Neural progenitor cell (in vitro differentiated cells): Measurements from ENCODE around the gene BTNL8. TPM values are rescaled to one million over a fixed set of nuclear protein-coding genes. Genes with fewer than 3 reads are reported as not detected.

Experiments
- DNase-seq: peaks from one replicate; pipeline ENCODE4 v3.0.0-alpha.2; 2016; ENCODE audit warnings: low spot score
- H2AFZ ChIP-seq: fragments of 200-600 bp; sonication (generic); replicated peaks from 2 replicates; pipeline ENCODE4 v1.6.1; 2016; ENCODE audit warnings: antibody characterized with exemption
- H3F3A ChIP-seq: fragments of 200-600 bp; sonication (generic); 2 replicates; pipeline ENCODE4 v1.6.1; 2016; ENCODE audit warnings: antibody characterized with exemption, low read depth
- H3K27ac ChIP-seq: fragments of 200-600 bp; sonication (generic); 2 replicates; pipeline ENCODE4 v1.5.1; 2016; ENCODE audit warnings: mild to moderate bottlenecking
- H3K27me3 ChIP-seq: fragments of 200-600 bp; sonication (generic); 2 replicates; pipeline ENCODE4 v1.6.1; 2016; ENCODE audit warnings: mild to moderate bottlenecking, moderate library complexity
- H3K36me3 ChIP-seq: fragments of 200-600 bp; sonication (generic); 2 replicates; pipeline ENCODE4 v1.5.1; 2016
- H3K4me1 ChIP-seq: fragments of 200-600 bp; sonication (generic); 2 replicates; pipeline ENCODE4 v1.6.1; 2016; ENCODE audit warnings: mixed run types
- H3K4me2 ChIP-seq: fragments of 200-600 bp; sonication (generic); 2 replicates; pipeline ENCODE4 v1.6.1; 2016
- H3K4me3 ChIP-seq: fragments of 200-600 bp; sonication (generic); 2 replicates; pipeline ENCODE4 v1.5.1; 2016
- H3K79me2 ChIP-seq: fragments of 200-600 bp; sonication (generic); 2 replicates; pipeline ENCODE4 v1.6.1; 2016; ENCODE audit warnings: low read depth
- H3K9ac ChIP-seq: fragments of 200-600 bp; sonication (generic); 2 replicates; pipeline ENCODE4 v1.6.1; 2016
- H3K9me3 ChIP-seq: fragments of 200-600 bp; sonication (generic); 2 replicates; pipeline ENCODE4 v1.5.1; 2016; ENCODE audit warnings: low read depth
- H4K20me1 ChIP-seq: fragments of 200-600 bp; sonication (generic); 2 replicates; pipeline ENCODE4 v1.6.1; 2016; ENCODE audit warnings: low read depth
- H3K27ac Mint-ChIP-seq: 3 replicates; pipeline ENCODE4 v1.8.0; 2021; ENCODE audit warnings: mixed read lengths
- H3K27me3 Mint-ChIP-seq: 2 replicates; pipeline ENCODE4 v1.8.0; 2022; ENCODE audit warnings: low read depth, mild to moderate bottlenecking, inconsistent platforms, moderate library complexity, mixed read lengths; ENCODE audit not compliant: insufficient read depth
- H3K36me3 Mint-ChIP-seq: 3 replicates; pipeline ENCODE4 v1.8.0; 2021; ENCODE audit warnings: mixed read lengths
- H3K4me1 Mint-ChIP-seq: 3 replicates; pipeline ENCODE4 v1.8.0; 2021; ENCODE audit warnings: mixed read lengths
- H3K4me3 Mint-ChIP-seq: 3 replicates; pipeline ENCODE4 v1.8.0; 2021; ENCODE audit warnings: mild to moderate bottlenecking, moderate library complexity, mixed read lengths
- H3K9me3 Mint-ChIP-seq: 3 replicates; pipeline ENCODE4 v1.8.0; 2020; ENCODE audit warnings: mixed read lengths
- EZH2 ChIP-seq: fragments of 200-600 bp; sonication (generic); IDR thresholded peaks from 2 replicates; pipeline ENCODE4 v1.6.1; 2017; ENCODE audit warnings: antibody characterized with exemption, mild to moderate bottlenecking, moderate library complexity
- EZH2phosphoT487 ChIP-seq: fragments of 200-600 bp; sonication (generic); IDR thresholded peaks from 2 replicates; pipeline ENCODE4 v1.6.1; 2017; ENCODE audit warnings: antibody characterized with exemption
- total RNA-seq: library from RNA; depleted of rRNA; stranded (reverse); fragments of >200 nt; gene quantifications from 2 replicates; pipeline ENCODE4 v1.2.3, GENCODE V29; 2015; ENCODE audit warnings: low replicate concordance
- TF ChIP-seq, protein P1 (sequence below): fragments of 200-600 bp; sonication (generic); IDR thresholded peaks from 2 replicates; pipeline ENCODE4 v1.5.1; 2017; ENCODE audit warnings: antibody characterized with exemption, mild to moderate bottlenecking

Gene BTNL8
- total RNA-seq, 1 donor from 2014 or later, result 0.22 TPM

DNA sequence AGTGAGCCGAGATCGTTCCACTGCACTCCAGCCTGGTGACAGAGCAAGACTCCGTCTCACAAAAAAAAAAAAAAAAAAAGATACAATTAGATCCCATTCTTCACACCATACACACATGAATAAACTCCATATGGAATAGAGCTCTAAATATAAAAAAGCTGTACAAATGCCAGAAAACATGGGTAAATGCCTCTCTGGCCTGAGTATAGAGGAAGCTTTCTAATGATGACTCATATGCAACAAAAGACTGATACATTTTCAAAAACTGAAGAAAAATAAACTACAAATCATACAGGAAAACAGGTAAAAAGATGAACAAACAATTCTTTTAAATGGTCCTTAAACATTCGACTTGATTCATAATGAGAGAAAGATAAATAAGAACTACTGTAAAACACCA, 46.5 kb upstream of the BTNL8 start:
- peaks cover 30% of the 10 kb centered on the region for H3K79me2 ChIP-seq
- H3K27ac ChIP-seq, result no peak overlapping the region
- no peak overlapping the region for H3K4me3 ChIP-seq
- no peak overlapping the region for H2AFZ ChIP-seq
- peaks cover 7% of the 10 kb centered on the region for H3F3A ChIP-seq
- TF ChIP-seq EZH2phosphoT487, result no peak
- Mint-ChIP-seq H3K36me3 (peaks cover 87% of the 10 kb centered on the region), H3K27me3 (peaks cover 4% of the 10 kb centered on the region), H3K4me3 (no peak overlapping the region), H3K27ac (no peak overlapping the region), H3K9me3 (peaks cover 53% of the 10 kb centered on the region), H3K4me1 (no peaks in the 10 kb centered on the region)
- no peak overlapping the region for H3K9ac ChIP-seq
- peaks cover 64% of the 10 kb centered on the region for H3K36me3 ChIP-seq
- H3K9me3 ChIP-seq, result peaks cover 56% of the 10 kb centered on the region
- H4K20me1 ChIP-seq, result no peaks in the 10 kb centered on the region
- no peak overlapping the region for H3K4me2 ChIP-seq
- H3K4me1 ChIP-seq, result no peaks in the 10 kb centered on the region
- no peak for DNase-seq
- no peaks in the 10 kb centered on the region for H3K27me3 ChIP-seq

DNA sequence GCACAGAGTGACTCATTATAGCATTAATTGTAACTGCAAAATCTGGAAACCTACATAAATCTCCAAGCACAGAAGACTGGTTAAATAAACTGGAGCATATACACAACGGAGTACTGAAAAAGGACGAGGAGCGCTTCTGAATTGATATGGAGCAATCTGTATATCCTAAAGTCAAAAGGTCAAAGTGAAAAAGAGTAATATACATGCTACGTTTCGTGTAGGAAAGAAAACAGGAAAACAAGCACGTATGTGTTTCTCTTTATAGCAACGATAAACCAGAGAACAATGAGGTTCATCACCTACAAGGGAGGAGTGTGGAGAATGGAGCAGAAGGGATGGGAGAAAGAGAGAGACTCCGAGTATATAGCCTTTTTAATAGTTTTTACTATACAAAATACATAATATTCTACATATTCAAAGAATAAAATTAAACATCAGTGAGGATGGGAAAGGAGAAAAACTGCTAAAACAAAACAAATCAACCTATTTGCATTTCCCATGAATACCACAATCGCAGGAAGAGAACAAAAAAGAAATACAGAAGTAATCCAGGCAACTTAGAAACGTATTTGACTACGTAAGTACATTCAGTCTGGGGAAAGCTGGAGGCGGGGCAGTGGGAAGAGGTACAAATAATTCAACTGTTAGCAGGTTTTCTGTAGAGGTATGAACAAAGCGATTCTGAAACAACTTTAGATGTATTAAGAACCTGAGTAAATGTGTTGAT, 45.7 kb upstream of the BTNL8 start:
- H3K27me3 Mint-ChIP-seq, result peaks cover 4% of the 10 kb centered on the region
- H3K27ac ChIP-seq, result no peak overlapping the region
- no peak for DNase-seq
- H3K9ac ChIP-seq, result no peak overlapping the region
- H3K4me1 ChIP-seq, result no peaks in the 10 kb centered on the region
- H3K79me2 ChIP-seq, result peaks cover 35% of the 10 kb centered on the region
- H4K20me1 ChIP-seq, result no peaks in the 10 kb centered on the region
- TF ChIP-seq EZH2 (no peak), EZH2phosphoT487 (no peak)
- TF ChIP-seq, protein P1, sequence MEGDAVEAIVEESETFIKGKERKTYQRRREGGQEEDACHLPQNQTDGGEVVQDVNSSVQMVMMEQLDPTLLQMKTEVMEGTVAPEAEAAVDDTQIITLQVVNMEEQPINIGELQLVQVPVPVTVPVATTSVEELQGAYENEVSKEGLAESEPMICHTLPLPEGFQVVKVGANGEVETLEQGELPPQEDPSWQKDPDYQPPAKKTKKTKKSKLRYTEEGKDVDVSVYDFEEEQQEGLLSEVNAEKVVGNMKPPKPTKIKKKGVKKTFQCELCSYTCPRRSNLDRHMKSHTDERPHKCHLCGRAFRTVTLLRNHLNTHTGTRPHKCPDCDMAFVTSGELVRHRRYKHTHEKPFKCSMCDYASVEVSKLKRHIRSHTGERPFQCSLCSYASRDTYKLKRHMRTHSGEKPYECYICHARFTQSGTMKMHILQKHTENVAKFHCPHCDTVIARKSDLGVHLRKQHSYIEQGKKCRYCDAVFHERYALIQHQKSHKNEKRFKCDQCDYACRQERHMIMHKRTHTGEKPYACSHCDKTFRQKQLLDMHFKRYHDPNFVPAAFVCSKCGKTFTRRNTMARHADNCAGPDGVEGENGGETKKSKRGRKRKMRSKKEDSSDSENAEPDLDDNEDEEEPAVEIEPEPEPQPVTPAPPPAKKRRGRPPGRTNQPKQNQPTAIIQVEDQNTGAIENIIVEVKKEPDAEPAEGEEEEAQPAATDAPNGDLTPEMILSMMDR, result no peak
- no peak overlapping the region for H2AFZ ChIP-seq
- H3K4me1 Mint-ChIP-seq, result no peaks in the 10 kb centered on the region
- peaks cover 48% of the 10 kb centered on the region for H3K9me3 ChIP-seq
- no peak overlapping the region for H3K4me2 ChIP-seq
- H3K36me3 ChIP-seq, result peaks cover 56% of the 10 kb centered on the region
- H3F3A ChIP-seq, result peaks cover 7% of the 10 kb centered on the region
- peaks cover 45% of the 10 kb centered on the region for H3K9me3 Mint-ChIP-seq
- H3K36me3 Mint-ChIP-seq, result peaks cover 81% of the 10 kb centered on the region
- no peaks in the 10 kb centered on the region for H3K27me3 ChIP-seq
- no peak overlapping the region for H3K4me3 Mint-ChIP-seq
- no peak overlapping the region for H3K4me3 ChIP-seq
- H3K27ac Mint-ChIP-seq, result no peak overlapping the region

DNA sequence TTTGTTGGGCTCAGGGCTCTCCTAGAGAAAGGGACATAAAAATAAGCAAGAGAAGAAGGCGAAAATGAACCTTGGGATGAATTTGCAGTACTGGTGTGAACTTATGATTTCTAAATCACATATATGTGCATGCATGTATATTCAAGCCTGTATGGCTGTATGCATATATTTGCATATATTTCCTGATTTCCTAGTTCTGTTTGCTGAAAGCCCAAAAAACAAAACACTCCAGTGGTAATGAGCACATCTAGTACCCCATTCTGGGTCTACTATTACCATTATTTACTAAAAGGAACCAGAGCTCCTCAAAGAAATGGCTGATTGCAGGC, 45.1 kb upstream of the BTNL8 start:
- H3K36me3 ChIP-seq, result peaks cover 51% of the 10 kb centered on the region
- H3K4me3 ChIP-seq, result no peak overlapping the region
- peaks cover 7% of the 10 kb centered on the region for H3F3A ChIP-seq
- H3K79me2 ChIP-seq, result peaks cover 40% of the 10 kb centered on the region
- H3K4me1 ChIP-seq, result no peaks in the 10 kb centered on the region
- no peak for DNase-seq
- no peak overlapping the region for H2AFZ ChIP-seq
- no peaks in the 10 kb centered on the region for H4K20me1 ChIP-seq
- Mint-ChIP-seq H3K36me3 (peaks cover 81% of the 10 kb centered on the region), H3K27me3 (peaks cover 4% of the 10 kb centered on the region), H3K4me3 (no peak overlapping the region), H3K9me3 (peaks cover 39% of the 10 kb centered on the region), H3K4me1 (no peaks in the 10 kb centered on the region), H3K27ac (no peak overlapping the region)
- no peak overlapping the region for H3K4me2 ChIP-seq
- H3K9ac ChIP-seq, result no peak overlapping the region
- no peak for TF ChIP-seq EZH2phosphoT487
- TF ChIP-seq, protein P1, result no peak
- no peak for TF ChIP-seq EZH2
- no peaks in the 10 kb centered on the region for H3K27me3 ChIP-seq
- H3K27ac ChIP-seq, result no peak overlapping the region
- H3K9me3 ChIP-seq, result peaks cover 42% of the 10 kb centered on the region

DNA sequence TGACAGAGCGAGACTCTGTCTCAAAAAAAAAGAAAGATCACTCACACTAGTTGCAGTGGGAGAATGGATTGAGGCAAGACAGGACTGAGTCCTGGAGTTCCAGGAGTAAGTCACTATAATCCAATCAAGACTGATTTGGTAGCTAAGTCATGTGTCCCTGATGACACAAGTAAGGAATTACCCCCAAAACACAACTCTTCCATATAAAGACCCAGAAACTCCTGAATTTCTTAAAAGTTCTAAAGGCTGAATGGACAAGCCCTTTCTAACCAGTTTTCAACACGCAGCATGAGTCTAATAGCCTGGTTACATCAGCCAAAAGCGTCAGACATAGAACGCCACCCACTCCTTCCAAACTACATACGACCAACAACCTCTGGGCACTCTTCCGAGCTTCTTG, 40.4 kb upstream of the BTNL8 start:
- DNase-seq, result no peak
- Histone ChIP-seq H3K27me3 (no peaks in the 10 kb centered on the region), H3K9ac (no peak overlapping the region), H3K79me2 (peaks cover 49% of the 10 kb centered on the region), H3K4me3 (no peak overlapping the region), H2AFZ (no peak overlapping the region), H3F3A (peaks cover 31% of the 10 kb centered on the region), H4K20me1 (no peaks in the 10 kb centered on the region), H3K27ac (no peak overlapping the region), H3K36me3 (peaks cover 7% of the 10 kb centered on the region), H3K4me2 (no peak overlapping the region), H3K9me3 (no peaks in the 10 kb centered on the region), H3K4me1 (peaks cover 18% of the 10 kb centered on the region)
- TF ChIP-seq, protein P1, result no peak
- TF ChIP-seq EZH2, result no peak
- no peak for TF ChIP-seq EZH2phosphoT487
- Mint-ChIP-seq H3K27ac (no peak overlapping the region), H3K27me3 (peaks cover 4% of the 10 kb centered on the region), H3K4me1 (peaks cover 14% of the 10 kb centered on the region), H3K9me3 (no peaks in the 10 kb centered on the region), H3K4me3 (no peak overlapping the region), H3K36me3 (peaks cover 45% of the 10 kb centered on the region)
